ENCODE data around the gene MAST2. TPM values are rescaled to one million over a fixed set of nuclear protein-coding genes. Genes with fewer than 3 reads are reported as not detected.

Gene MAST2
- total RNA-seq, 6 experiments from 2014 or later = 27.8 to 40.7 (median 29.7) TPM

DNA sequence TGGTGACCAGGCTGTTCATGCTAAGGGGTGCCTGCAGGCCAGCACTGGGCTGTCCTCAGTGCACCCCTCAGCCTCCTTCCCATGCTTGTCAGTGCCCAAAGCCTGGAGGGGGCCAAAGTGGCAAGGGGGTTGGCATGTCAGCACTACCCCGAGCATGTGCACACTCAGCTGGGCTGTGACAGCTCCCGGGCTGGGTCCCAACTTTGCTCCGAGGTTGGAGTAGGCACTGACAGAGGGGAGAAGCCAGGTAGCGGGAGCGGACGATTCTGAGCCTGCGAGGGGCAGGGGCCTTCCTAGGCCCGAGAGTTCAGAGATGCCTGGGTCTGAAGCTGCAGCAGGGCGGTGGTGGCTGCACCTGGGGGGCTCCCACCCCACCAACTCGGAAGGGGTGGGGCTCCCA lies 119.0 kb downstream of the MAST2 start:
- H3K36me3 Mint-ChIP-seq (ENCODE audit: low read depth) = peaks cover 9% of the 10 kb centered on the region
- no peak for DNase-seq
- no peak overlapping the region for H3K27ac Mint-ChIP-seq
- no peaks in the 10 kb centered on the region for H3K9me3 Mint-ChIP-seq
- no peak overlapping the region for H3K4me3 Mint-ChIP-seq
- H3K27me3 Mint-ChIP-seq (ENCODE audit: insufficient read depth) = no peaks in the 10 kb centered on the region; the same call in 1 of the 2 replicates
- peaks cover 23% of the 10 kb centered on the region; the same call in 1 of the 2 replicates for H3K4me1 Mint-ChIP-seq (ENCODE audit: low read depth)
- TF ChIP-seq, protein P1, sequence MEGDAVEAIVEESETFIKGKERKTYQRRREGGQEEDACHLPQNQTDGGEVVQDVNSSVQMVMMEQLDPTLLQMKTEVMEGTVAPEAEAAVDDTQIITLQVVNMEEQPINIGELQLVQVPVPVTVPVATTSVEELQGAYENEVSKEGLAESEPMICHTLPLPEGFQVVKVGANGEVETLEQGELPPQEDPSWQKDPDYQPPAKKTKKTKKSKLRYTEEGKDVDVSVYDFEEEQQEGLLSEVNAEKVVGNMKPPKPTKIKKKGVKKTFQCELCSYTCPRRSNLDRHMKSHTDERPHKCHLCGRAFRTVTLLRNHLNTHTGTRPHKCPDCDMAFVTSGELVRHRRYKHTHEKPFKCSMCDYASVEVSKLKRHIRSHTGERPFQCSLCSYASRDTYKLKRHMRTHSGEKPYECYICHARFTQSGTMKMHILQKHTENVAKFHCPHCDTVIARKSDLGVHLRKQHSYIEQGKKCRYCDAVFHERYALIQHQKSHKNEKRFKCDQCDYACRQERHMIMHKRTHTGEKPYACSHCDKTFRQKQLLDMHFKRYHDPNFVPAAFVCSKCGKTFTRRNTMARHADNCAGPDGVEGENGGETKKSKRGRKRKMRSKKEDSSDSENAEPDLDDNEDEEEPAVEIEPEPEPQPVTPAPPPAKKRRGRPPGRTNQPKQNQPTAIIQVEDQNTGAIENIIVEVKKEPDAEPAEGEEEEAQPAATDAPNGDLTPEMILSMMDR (IDR thresholded peaks at IDR 0.05) = no peak

DNA sequence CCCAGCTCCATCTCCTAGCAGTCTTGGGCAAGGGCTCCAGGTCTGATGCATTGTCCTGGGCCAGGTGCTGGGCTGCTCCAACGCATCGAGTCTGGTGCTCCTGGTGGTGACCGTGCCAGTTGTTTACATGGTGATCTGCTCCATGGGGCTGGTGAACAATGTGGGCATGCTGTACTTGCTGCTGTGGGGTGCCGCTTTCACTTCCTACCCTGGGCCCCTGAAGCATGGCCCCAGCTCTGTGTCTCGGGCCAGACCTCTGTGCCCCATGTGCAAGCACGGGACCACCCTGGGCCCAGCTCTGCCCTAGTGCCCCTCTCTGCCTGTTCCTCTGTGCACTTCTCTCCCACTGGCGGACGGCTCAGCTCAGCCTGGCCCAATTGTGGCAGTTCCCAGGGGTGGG lies 119.4 kb downstream of the MAST2 start:
- Mint-ChIP-seq H3K36me3 (ENCODE audit: low read depth) (peaks cover 9% of the 10 kb centered on the region), H3K9me3 (no peaks in the 10 kb centered on the region), H3K27ac (no peak overlapping the region), H3K4me3 (no peak overlapping the region), H3K4me1 (ENCODE audit: low read depth) (peaks cover 27% of the 10 kb centered on the region), H3K27me3 (ENCODE audit: insufficient read depth) (no peaks in the 10 kb centered on the region; the same call in 1 of the 2 replicates)
- no peak for DNase-seq
- TF ChIP-seq, protein P1 (IDR thresholded peaks at IDR 0.05) = no peak

DNA sequence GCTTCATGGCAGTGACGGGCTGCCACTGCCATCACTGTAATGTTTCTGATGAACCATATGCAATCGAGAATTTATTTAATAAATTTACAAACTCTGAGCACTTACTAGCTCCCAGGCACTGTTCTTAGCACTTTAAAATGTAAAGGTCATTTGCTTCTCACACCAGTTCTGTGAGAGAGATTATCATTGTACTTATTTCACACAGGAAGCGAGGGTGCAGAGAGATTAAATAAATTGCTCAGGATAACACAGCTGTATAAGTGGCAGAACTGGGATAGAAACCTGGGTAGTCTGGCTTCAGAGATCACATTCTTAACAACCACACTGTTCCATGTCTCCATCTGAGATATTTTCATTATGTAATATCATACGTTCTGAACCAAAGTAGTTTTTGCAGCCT lies 119.9 kb downstream of the MAST2 start:
- H3K27me3 Mint-ChIP-seq (ENCODE audit: insufficient read depth) = no peaks in the 10 kb centered on the region; the same call in 1 of the 2 replicates
- TF ChIP-seq, protein P1 (IDR thresholded peaks at IDR 0.05) = no peak
- peaks cover 33% of the 10 kb centered on the region for H3K4me1 Mint-ChIP-seq (ENCODE audit: low read depth)
- no peak overlapping the region for H3K27ac Mint-ChIP-seq
- H3K9me3 Mint-ChIP-seq = no peaks in the 10 kb centered on the region
- no peak for DNase-seq
- peaks cover 4% of the 10 kb centered on the region for H3K36me3 Mint-ChIP-seq (ENCODE audit: low read depth)
- no peak overlapping the region for H3K4me3 Mint-ChIP-seq

DNA sequence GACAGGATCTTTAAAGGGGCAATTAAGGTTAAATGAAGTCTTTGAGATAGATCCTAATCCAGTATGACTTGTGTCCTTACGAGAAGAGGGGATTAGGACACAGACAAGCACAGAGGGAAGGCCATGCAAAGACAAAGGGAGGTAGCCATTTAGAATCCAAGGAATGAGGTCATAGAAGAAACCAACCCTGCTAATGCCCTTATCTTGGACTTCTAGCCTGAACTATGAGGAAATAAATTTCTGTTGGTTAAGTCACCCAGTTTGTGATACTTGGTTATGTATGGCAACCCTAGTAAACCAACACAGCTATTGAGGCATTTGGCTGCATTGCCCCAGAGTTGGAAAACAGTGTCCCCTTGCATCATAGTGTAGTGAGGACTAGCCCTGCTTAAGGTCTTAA lies 121.3 kb downstream of the MAST2 start:
- TF ChIP-seq, protein P1 (IDR thresholded peaks at IDR 0.05) = no peak
- Mint-ChIP-seq H3K27ac (no peak overlapping the region; the same call in 1 of the 2 replicates), H3K4me3 (no peak overlapping the region), H3K27me3 (ENCODE audit: insufficient read depth) (no peaks in the 10 kb centered on the region), H3K36me3 (ENCODE audit: low read depth) (peaks cover 4% of the 10 kb centered on the region), H3K4me1 (ENCODE audit: low read depth) (peaks cover 47% of the 10 kb centered on the region), H3K9me3 (no peaks in the 10 kb centered on the region)
- peak; percentile 26 for DNase-seq

DNA sequence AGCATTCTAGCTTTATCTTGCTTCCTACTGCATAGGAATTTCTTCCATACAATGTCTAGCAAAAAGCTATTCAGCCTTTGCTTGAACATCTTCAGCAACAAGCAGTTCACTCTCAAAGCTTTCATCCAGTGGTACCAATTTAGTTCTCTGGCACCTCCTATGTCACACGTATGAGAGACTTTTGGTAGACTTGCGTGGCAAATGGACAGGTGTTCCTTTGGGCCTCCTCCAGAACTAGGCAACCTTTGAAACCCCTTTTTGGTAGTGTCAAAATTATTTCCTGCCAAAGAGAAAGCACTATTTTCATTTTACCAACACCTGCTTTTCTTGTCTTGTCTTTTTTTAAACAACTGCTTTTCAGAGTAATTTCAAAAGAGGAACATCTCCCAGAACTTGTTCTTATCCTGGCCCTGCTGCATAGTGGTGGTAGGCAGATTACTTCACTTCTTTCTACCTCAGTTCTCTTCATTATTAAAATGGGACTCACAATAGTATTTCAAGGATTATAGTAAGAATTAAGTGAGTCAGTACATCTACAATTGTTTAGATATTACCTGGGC lies 122.4 kb downstream of the MAST2 start:
- Mint-ChIP-seq H3K27ac (no peak overlapping the region), H3K4me1 (ENCODE audit: low read depth) (peaks cover 57% of the 10 kb centered on the region), H3K4me3 (no peak overlapping the region), H3K9me3 (no peaks in the 10 kb centered on the region), H3K27me3 (ENCODE audit: insufficient read depth) (no peaks in the 10 kb centered on the region), H3K36me3 (ENCODE audit: low read depth) (peaks cover 4% of the 10 kb centered on the region)
- TF ChIP-seq, protein P1 (IDR thresholded peaks at IDR 0.05) = no peak
- no peak for DNase-seq

Data from HFFc6 (cell line).